ENCODE data around the gene MAP1LC3B.

Gene MAP1LC3B

GRCh38 chr16:87412371-87412995 is 20.3 kb downstream of the MAP1LC3B start:
- H3K36me3 ChIP-seq (ENCODE audit: control insufficient read depth, insufficient read depth, low read length), result no peaks in the 10 kb centered on the region
- H3K27me3 ChIP-seq (replicated peaks; ENCODE audit: control insufficient read depth, insufficient read depth, low read length), result no peaks in the 10 kb centered on the region; the same call in 1 of the 2 replicates
- DNase-seq (ENCODE audit: extremely low read depth, insufficient read length), result no peak
- H3K4me3 ChIP-seq (replicated peaks; ENCODE audit: low read depth, low read length), result no peak overlapping the region
- TF ChIP-seq, protein P1, sequence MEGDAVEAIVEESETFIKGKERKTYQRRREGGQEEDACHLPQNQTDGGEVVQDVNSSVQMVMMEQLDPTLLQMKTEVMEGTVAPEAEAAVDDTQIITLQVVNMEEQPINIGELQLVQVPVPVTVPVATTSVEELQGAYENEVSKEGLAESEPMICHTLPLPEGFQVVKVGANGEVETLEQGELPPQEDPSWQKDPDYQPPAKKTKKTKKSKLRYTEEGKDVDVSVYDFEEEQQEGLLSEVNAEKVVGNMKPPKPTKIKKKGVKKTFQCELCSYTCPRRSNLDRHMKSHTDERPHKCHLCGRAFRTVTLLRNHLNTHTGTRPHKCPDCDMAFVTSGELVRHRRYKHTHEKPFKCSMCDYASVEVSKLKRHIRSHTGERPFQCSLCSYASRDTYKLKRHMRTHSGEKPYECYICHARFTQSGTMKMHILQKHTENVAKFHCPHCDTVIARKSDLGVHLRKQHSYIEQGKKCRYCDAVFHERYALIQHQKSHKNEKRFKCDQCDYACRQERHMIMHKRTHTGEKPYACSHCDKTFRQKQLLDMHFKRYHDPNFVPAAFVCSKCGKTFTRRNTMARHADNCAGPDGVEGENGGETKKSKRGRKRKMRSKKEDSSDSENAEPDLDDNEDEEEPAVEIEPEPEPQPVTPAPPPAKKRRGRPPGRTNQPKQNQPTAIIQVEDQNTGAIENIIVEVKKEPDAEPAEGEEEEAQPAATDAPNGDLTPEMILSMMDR (IDR thresholded peaks at IDR 0.05; ENCODE audit: insufficient read depth, low read length, poor library complexity, severe bottlenecking), result no peak

GRCh38 chr16:87412996-87413421 is 20.9 kb downstream of the MAP1LC3B start:
- Histone ChIP-seq H3K27me3 (replicated peaks; ENCODE audit: control insufficient read depth, insufficient read depth, low read length) (no peaks in the 10 kb centered on the region; the same call in 1 of the 2 replicates), H3K36me3 (ENCODE audit: control insufficient read depth, insufficient read depth, low read length) (no peaks in the 10 kb centered on the region), H3K4me3 (replicated peaks; ENCODE audit: low read depth, low read length) (no peak overlapping the region)
- TF ChIP-seq, protein P1 (IDR thresholded peaks at IDR 0.05; ENCODE audit: insufficient read depth, low read length, poor library complexity, severe bottlenecking), result no peak
- DNase-seq (ENCODE audit: extremely low read depth, insufficient read length), result no peak

DNA sequence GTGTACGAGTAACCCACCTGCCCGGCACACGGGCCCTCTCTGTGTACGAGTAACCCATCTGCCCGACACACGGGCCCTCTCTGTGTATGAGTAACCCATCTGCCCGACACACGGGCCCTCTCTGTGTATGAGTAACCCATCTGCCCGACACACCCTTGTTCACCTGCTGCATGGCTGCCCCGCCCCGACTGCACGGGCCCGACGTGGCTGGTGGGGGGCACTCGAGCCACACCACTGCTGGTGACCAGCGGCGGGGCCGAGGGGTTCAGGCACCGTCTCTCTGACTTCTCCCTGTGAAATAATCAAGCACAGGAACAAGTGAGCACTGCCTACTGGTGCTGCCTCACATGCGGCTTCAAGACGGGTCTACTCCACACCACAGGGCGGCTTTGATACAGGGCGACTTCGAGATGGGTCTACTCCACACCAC is 22.1 kb downstream of the MAP1LC3B start:
- H3K36me3 ChIP-seq (ENCODE audit: control insufficient read depth, insufficient read depth, low read length), result no peaks in the 10 kb centered on the region
- TF ChIP-seq, protein P1 (IDR thresholded peaks at IDR 0.05; ENCODE audit: insufficient read depth, low read length, poor library complexity, severe bottlenecking), result no peak
- no peaks in the 10 kb centered on the region; the same call in 1 of the 2 replicates for H3K27me3 ChIP-seq (replicated peaks; ENCODE audit: control insufficient read depth, insufficient read depth, low read length)
- DNase-seq (ENCODE audit: extremely low read depth, insufficient read length), result no peak
- H3K4me3 ChIP-seq (replicated peaks; ENCODE audit: low read depth, low read length), result no peak overlapping the region

DNA sequence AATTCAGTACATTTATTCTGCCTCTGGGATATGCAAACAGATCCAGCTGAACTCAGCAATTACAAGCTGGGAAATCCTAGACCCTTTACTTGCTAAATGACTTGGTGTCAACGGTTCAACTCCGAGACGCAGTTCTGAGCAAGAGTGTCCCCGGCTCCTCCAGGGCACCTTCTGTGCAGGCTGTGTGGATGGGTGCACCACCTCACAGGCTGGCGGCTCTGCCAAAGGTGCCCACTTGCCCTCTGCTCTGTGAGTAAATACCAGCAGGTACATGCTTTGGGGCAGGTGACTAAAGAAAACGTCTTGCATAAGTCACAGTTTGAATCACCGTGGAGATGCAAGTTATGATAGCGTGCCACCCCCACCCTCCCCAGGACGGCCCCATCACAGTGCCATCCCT is 23.3 kb downstream of the MAP1LC3B start:
- TF ChIP-seq, protein P1 (IDR thresholded peaks at IDR 0.05; ENCODE audit: insufficient read depth, low read length, poor library complexity, severe bottlenecking), result no peak
- Histone ChIP-seq H3K27me3 (replicated peaks; ENCODE audit: control insufficient read depth, insufficient read depth, low read length) (no peaks in the 10 kb centered on the region; the same call in 1 of the 2 replicates), H3K36me3 (ENCODE audit: control insufficient read depth, insufficient read depth, low read length) (no peaks in the 10 kb centered on the region), H3K4me3 (replicated peaks; ENCODE audit: low read depth, low read length) (no peak overlapping the region)
- no peak for DNase-seq (ENCODE audit: extremely low read depth, insufficient read length)

DNA sequence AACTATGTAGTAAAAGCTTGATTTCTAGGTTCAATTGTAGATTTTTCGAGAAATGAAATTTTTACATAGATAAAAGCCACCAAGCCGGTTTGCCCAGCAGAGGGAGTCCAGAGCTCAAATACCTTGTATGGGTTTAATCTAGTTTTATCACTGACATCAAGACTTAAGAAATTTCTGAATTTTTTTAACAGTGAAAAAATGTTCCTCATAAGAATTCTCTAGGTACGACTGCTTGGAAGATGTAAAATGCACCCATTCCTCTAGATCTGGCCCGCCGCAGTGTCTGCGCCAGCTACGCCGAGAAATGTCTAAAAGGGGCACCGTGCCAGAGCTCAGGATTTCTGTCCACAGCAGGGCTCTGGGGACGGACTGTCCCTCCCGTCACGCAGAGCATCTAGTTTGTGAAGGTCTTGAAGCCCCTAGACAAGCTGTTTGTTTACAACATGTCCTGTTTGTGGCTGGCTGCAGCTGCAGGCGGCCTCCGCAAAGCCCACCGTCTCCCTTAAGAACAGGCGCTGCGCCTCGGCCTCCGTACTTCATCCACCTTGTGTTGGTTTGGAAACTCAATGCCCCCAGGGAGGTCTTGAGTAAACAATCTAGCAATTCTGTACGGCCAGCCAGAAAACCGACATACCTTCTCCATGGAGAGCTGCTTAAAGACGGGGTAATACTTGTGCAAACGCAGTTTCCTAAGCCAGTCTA is 24.8 kb downstream of the MAP1LC3B start:
- no peak for DNase-seq (ENCODE audit: extremely low read depth, insufficient read length)
- no peaks in the 10 kb centered on the region; the same call in 1 of the 2 replicates for H3K27me3 ChIP-seq (replicated peaks; ENCODE audit: control insufficient read depth, insufficient read depth, low read length)
- H3K4me3 ChIP-seq (replicated peaks; ENCODE audit: low read depth, low read length), result no peak overlapping the region
- TF ChIP-seq, protein P1 (IDR thresholded peaks at IDR 0.05; ENCODE audit: insufficient read depth, low read length, poor library complexity, severe bottlenecking), result peak; percentile 51
- H3K36me3 ChIP-seq (ENCODE audit: control insufficient read depth, insufficient read depth, low read length), result no peaks in the 10 kb centered on the region

All from GM06990 (cell line).